K562 (cell line): ENCODE measurements around the gene HDGFL2. TPM values are rescaled to one million over a fixed set of nuclear protein-coding genes. Genes with fewer than 3 reads are reported as not detected.
"Not testable (repeated sequence)": the region's sequence is repeated elsewhere in the genome, so short reads cannot be mapped to it uniquely, and the experiment has no call there.

Experiments used
- ATAC-seq: fragments of 200-7000 bp; cut with Tn5 transposase; 3 replicates; pipeline ENCODE4 v1.9.1; 2020; ENCODE audit warnings: moderate library complexity
- BruUV-seq: library from RNA; stranded (reverse); fragments of 400-500 nt; replicated peaks from 2 replicates; lab custom pipeline; 2021; lab: Mats Ljungman, UMichigan
- CTCF ChIA-PET: fragments of 300-600 bp; formaldehyde crosslinking; extraction: SDS; loops from one replicate; lab custom pipeline; 2021; ENCODE audit warnings: low intra/inter-chr PET ratio; lab: Yijun Ruan, JAX
- POLR2A ChIA-PET: fragments of 300-600, 350-650 bp; sonication (Branson Sonifier 250); formaldehyde crosslinking; extraction: SDS; loops from one replicate; lab custom pipeline; 2021; ENCODE audit warnings: antibody characterized with exemption, inconsistent platforms; lab: Yijun Ruan, JAX
- DNase-seq, 4 experiments: peaks; one replicate each; pipeline versions ENCODE4 v3.0.0 to v3.0.0-alpha.2; 2011 to 2018; ENCODE audit warnings: low spot score in 3 of 4, mixed read lengths in 3 of 4; ENCODE audit errors: extremely low read depth in 1 of 4
- FAIRE-seq: peaks from 2 replicates; lab custom pipeline; 2011; peaks lifted over from hg19 to GRCh38; lab: Jason Lieb, UNC
- H2AFZ ChIP-seq: 2 replicates; pipeline ENCODE4 v1.6.0; 2011; ENCODE audit warnings: low read depth, low read length, control low read depth, inconsistent platforms
- H3K27ac ChIP-seq: fragments of 200-600 bp; 3 replicates; pipeline ENCODE4 v1.8.0; 2011; ENCODE audit warnings: low read depth, mild to moderate bottlenecking, control low read depth, inconsistent platforms, low read length, moderate library complexity, mixed read lengths; ENCODE audit errors: extremely low read depth
- H3K27me3 ChIP-seq, 2 experiments: fragments of 300-600 bp in 1 of 2; 2 replicates in 1 of 2; 3 replicates in 1 of 2; pipeline versions ENCODE4 v1.6.0 to v1.8.0; 2011; ENCODE audit warnings: inconsistent platforms in 2 of 2, low read length in 2 of 2, mild to moderate bottlenecking in 1 of 2, mixed read lengths in 1 of 2, moderate library complexity in 1 of 2; ENCODE audit not compliant: control insufficient read depth in 2 of 2, insufficient read depth in 2 of 2
- H3K36me3 ChIP-seq: fragments of 300-600 bp; 3 replicates; pipeline ENCODE4 v1.8.0; 2011; ENCODE audit warnings: mild to moderate bottlenecking, low read length, inconsistent platforms; ENCODE audit not compliant: control insufficient read depth, insufficient read depth
- H3K4me1 ChIP-seq, 2 experiments: fragments of 200-600 bp in 1 of 2; replicated peaks in 1 of 2; 2 replicates in 1 of 2; 3 replicates in 1 of 2; pipeline versions ENCODE4 v1.5.1 to v1.8.0; 2011; ENCODE audit warnings: inconsistent platforms in 2 of 2, low read length in 2 of 2, mild to moderate bottlenecking in 1 of 2, mixed read lengths in 1 of 2, moderate library complexity in 1 of 2; ENCODE audit not compliant: control insufficient read depth in 2 of 2, insufficient read depth in 2 of 2
- H3K4me2 ChIP-seq: 2 replicates; pipeline ENCODE4 v1.6.1; 2011; ENCODE audit warnings: low read length, control low read depth, inconsistent platforms, mixed read lengths; ENCODE audit not compliant: insufficient read depth
- H3K4me3 ChIP-seq: fragments of 200-600 bp; sonication (generic), shearing (Covaris generic); 2 replicates; pipeline ENCODE4 v1.5.1; 2016; ENCODE audit warnings: control low read depth, inconsistent platforms
- H3K79me2 ChIP-seq: fragments of 200-600 bp; 3 replicates; pipeline ENCODE4 v1.8.0; 2011; ENCODE audit warnings: low read length, inconsistent platforms; ENCODE audit not compliant: control insufficient read depth, insufficient read depth
- H3K9ac ChIP-seq, 2 experiments: 2 replicates each; pipeline versions ENCODE4 v1.6.0 to v1.6.1; 2011; ENCODE audit warnings: low read depth in 2 of 2, low read length in 2 of 2, control low read depth in 1 of 2, inconsistent platforms in 1 of 2, mild to moderate bottlenecking in 1 of 2, mixed read lengths in 1 of 2; ENCODE audit not compliant: insufficient read depth in 1 of 2
- H3K9me1 ChIP-seq: one replicate; pipeline ENCODE4 v1.6.0; 2011; ENCODE audit warnings: inconsistent platforms, mild to moderate bottlenecking, low read length, moderate library complexity; ENCODE audit not compliant: control insufficient read depth, insufficient read depth
- H3K9me3 ChIP-seq: replicated peaks from 2 replicates; pipeline ENCODE4 v1.5.1; 2011; ENCODE audit warnings: low read depth, low read length, inconsistent platforms; ENCODE audit not compliant: control insufficient read depth, insufficient read depth
- H4K20me1 ChIP-seq: replicated peaks from 2 replicates; pipeline ENCODE4 v1.6.1; 2011; ENCODE audit warnings: low read length, inconsistent platforms, mixed read lengths; ENCODE audit not compliant: control insufficient read depth, insufficient read depth
- CEBPG ChIP-seq, 3 experiments: fragments of 200-800 bp in 1 of 3; sonication (Bioruptor generic) in 1 of 3; sonication (generic) in 1 of 3; formaldehyde crosslinking in 1 of 3; IDR thresholded peaks in 2 of 3; conservative IDR thresholded peaks in 1 of 3; 2 replicates each; pipeline versions ENCODE4 v1.6.1 to v1.8.0; 2016 to 2022; ENCODE audit warnings: missing compliant biosample characterization in 2 of 3, missing genetic modification characterization in 2 of 3, mild to moderate bottlenecking in 1 of 3, missing genetic modification reagents in 1 of 3
- CUX1 ChIP-seq: fragments of 200-800 bp; sonication (Bioruptor generic); IDR thresholded peaks from 2 replicates; pipeline ENCODE4 v1.6.1; 2016; ENCODE audit warnings: missing genetic modification characterization, missing compliant biosample characterization
- POLR2A ChIP-seq: fragments of 450-650 bp; conservative IDR thresholded peaks from 2 replicates; pipeline ENCODE4 v1.6.1; 2016
- WGBS: fragments of 100-300 bp; shearing (Covaris generic); methylation state at CpG from one replicate; pipeline ENCODE4 v1.1.6; 2016; ENCODE audit warnings: low coverage, mixed read lengths; ENCODE audit not compliant: insufficient coverage; ENCODE audit errors: missing lambda C conversion rate; 5-methylcytosine and 5-hydroxymethylcytosine counted together
- in situ Hi-C: fragments of 300-500 bp; cut with MboI; formaldehyde crosslinking; loops from 4 replicates; pipeline ENCODE4 v1.15.0; 2018; ENCODE audit warnings: inconsistent platforms, mixed read lengths
- intact Hi-C: fragments of 100-400 bp; cut with micrococcal nuclease; formaldehyde crosslinking; loops from 2 replicates; pipeline ENCODE4 v1.14.2; 2022
- polyA plus RNA-seq, 8 experiments: library from polyadenylated mRNA; depleted of rRNA in 4 of 8; stranded (reverse) in 5 of 8; unstranded in 3 of 8; fragments of >200 nt; fragmentation: Nextera tagmentation in 2 of 8; fragmentation: Illumina TruSeq in 1 of 8; extraction: Ambion mirVana in 2 of 8; extraction: Trizol in 1 of 8; gene quantifications; 2 replicates each; pipeline versions ENCODE4 v1.2.1 to v1.2.3, GENCODE V29; 2011 to 2014; ENCODE audit warnings: inconsistent platforms in 1 of 8, missing spikeins in 1 of 8
- total RNA-seq, 7 experiments: library from RNA; depleted of rRNA in 6 of 7; stranded (reverse); fragments of >200 nt in 6 of 7; fragmentation: Illumina TruSeq in 2 of 7; extraction: Trizol in 2 of 7; gene quantifications; 2 replicates each; pipeline versions ENCODE4 v1.2.1 to v1.2.3, GENCODE V29; 2011 to 2021; ENCODE audit warnings: low replicate concordance in 1 of 7
- TF ChIP-seq, protein P1 (sequence below): sonication (generic); formaldehyde crosslinking; IDR thresholded peaks from 2 replicates; pipeline ENCODE4 v1.8.1; 2023; ENCODE audit warnings: mild to moderate bottlenecking, missing genetic modification reagents

HDGFL2 gene
- total and polyA plus RNA-seq, 9 of the 15 experiments (the other 6 are each of a cell fraction or from before 2014, with no cell fraction given), result 0.13 to 61.7 (median 16.0) TPM

- no peak for TF ChIP-seq CUX1 (CRISPR knock-in tag)
- TF ChIP-seq POLR2A, result 0 out of 2 replicates have a peak, but pooled peaks have one; percentile 34
- peak; percentile 64 for TF ChIP-seq CEBPG (CRISPR knock-in tag; IDR thresholded peaks at IDR 0.05)
- no peak for TF ChIP-seq CEBPG (tag; conservative IDR thresholded peaks at IDR 0.05 in 1 of 2, IDR thresholded peaks at IDR 0.05 in 1 of 2)
- TF ChIP-seq, all 486 proteins: peak for 10
Observed at GRCh38 chr19:4541114-4541805, 69.2 kb downstream of the HDGFL2 start (continued).

- Histone ChIP-seq H3K79me2 (peaks cover 33% of the 10 kb centered on the region; the same call in 2 of the 3 replicates), H3K4me2 (peak overlapping the region; percentile 92; the same call in 1 of the 2 replicates), H3K4me1 (peaks cover 14 to 43% of the 10 kb centered on the region in 2 experiments; a peak in 4 of 5 replicates), H3K27ac (peak overlapping the region; percentile 51; the same call in 2 of the 3 replicates), H3K9ac (peak overlapping the region in 1 of 2 experiments; percentile 72; a peak in 2 of 4 replicates), H2AFZ (peak overlapping the region; percentile 71)
- H3K27me3 ChIP-seq, in situ Hi-C loops, FAIRE-seq, H3K36me3 ChIP-seq, BruUV-seq, H3K4me3 ChIP-seq, ATAC-seq, DNase-seq, H4K20me1 ChIP-seq, H3K9me1 ChIP-seq, H3K9me3 ChIP-seq, CTCF ChIA-PET, intact Hi-C loops: not testable (repeated sequence)
- TF ChIP-seq, protein P1, sequence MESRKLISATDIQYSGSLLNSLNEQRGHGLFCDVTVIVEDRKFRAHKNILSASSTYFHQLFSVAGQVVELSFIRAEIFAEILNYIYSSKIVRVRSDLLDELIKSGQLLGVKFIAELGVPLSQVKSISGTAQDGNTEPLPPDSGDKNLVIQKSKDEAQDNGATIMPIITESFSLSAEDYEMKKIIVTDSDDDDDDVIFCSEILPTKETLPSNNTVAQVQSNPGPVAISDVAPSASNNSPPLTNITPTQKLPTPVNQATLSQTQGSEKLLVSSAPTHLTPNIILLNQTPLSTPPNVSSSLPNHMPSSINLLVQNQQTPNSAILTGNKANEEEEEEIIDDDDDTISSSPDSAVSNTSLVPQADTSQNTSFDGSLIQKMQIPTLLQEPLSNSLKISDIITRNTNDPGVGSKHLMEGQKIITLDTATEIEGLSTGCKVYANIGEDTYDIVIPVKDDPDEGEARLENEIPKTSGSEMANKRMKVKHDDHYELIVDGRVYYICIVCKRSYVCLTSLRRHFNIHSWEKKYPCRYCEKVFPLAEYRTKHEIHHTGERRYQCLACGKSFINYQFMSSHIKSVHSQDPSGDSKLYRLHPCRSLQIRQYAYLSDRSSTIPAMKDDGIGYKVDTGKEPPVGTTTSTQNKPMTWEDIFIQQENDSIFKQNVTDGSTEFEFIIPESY (CRISPR knock-in tag), result peak; percentile 96
- WGBS, result 84% methylated on average over 12 of the region's 12 CpGs
- POLR2A ChIA-PET, result interaction anchor here (0.6 to 0.7 kb wide), 3 partner anchors 13 to 242 kb away, joined by 3 to 4 read pairs (median 3); no protein-coding TSS in a partner anchor
Observed at GRCh38 chr19:4541806-4542145, 69.7 kb downstream of the HDGFL2 start.
